ENCODE measurements around the gene LRRC2. TPM values are rescaled to one million over a fixed set of nuclear protein-coding genes. Genes with fewer than 3 reads are reported as not detected.

The LRRC2 gene
- total and polyA plus RNA-seq, 9 of the 15 experiments (the other 6 are each of a cell fraction or from before 2014, with no cell fraction given): 0.01 to 0.04 (median 0.03) TPM; not detected in 5

GRCh38 chr3:46482632-46483350, 83.3 kb downstream of the LRRC2 start:
- Histone ChIP-seq H3K36me3 (ENCODE audit: control insufficient read depth, insufficient read depth, low read length) (no peaks in the 10 kb centered on the region), H2AFZ (ENCODE audit: low read depth, low read length) (no peak overlapping the region), H3K27ac (ENCODE audit: extremely low read depth, low read depth, low read length) (no peak overlapping the region), H3K4me1 (replicated peaks in 1 of 2; ENCODE audit: control insufficient read depth in 2 of 2, insufficient read depth in 2 of 2, low read length in 2 of 2) (peaks cover 0 to 7% of the 10 kb centered on the region in 2 experiments; a peak in 2 of 5 replicates), H3K9me1 (ENCODE audit: control insufficient read depth, insufficient read depth, low read length) (no peaks in the 10 kb centered on the region), H4K20me1 (replicated peaks; ENCODE audit: control insufficient read depth, insufficient read depth, low read length) (no peaks in the 10 kb centered on the region), H3K27me3 (ENCODE audit: control insufficient read depth in 2 of 2, insufficient read depth in 2 of 2, low read length in 2 of 2) (peaks cover 18 to 29% of the 10 kb centered on the region in 2 experiments), H3K4me2 (ENCODE audit: insufficient read depth, low read length) (no peak overlapping the region), H3K9ac (ENCODE audit: insufficient read depth in 1 of 2, low read depth in 2 of 2, low read length in 2 of 2) (no peak overlapping the region), H3K79me2 (ENCODE audit: control insufficient read depth, insufficient read depth, low read length) (no peaks in the 10 kb centered on the region), H3K9me3 (replicated peaks; ENCODE audit: control insufficient read depth, insufficient read depth, low read depth, low read length) (no peaks in the 10 kb centered on the region), H3K4me3 (no peak overlapping the region)
- in situ Hi-C loops (cut with MboI): loop anchor here (5.0 kb wide), 1 partner anchor 155 kb away; no protein-coding TSS in a partner anchor
- no TSS peak for BruUV-seq (replicated peaks)
- ATAC-seq (no peak), DNase-seq (ENCODE audit: extremely low read depth in 1 of 4, low spot score in 3 of 4) (no peak), FAIRE-seq (no peak)
- intact Hi-C loops (cut with micrococcal nuclease): no loop called here
- POLR2A ChIA-PET: interaction anchor here (2.6 kb wide), 1 partner anchor 9 kb away, joined by 12 read pairs; no protein-coding TSS in a partner anchor
- CTCF ChIA-PET (ENCODE audit: low intra/inter-chr PET ratio): no interaction called here
- 0% methylated on average over 1 of the region's 1 CpG for WGBS (ENCODE audit: insufficient coverage, low coverage, missing lambda C conversion rate)
- TF ChIP-seq MEF2A (IDR thresholded peaks at IDR 0.05; ENCODE audit: control insufficient read depth, low read depth, low read length): no peak
- no peak for TF ChIP-seq ZNF395 (CRISPR knock-in tag; IDR thresholded peaks at IDR 0.05)
- TF ChIP-seq NFE2 (IDR thresholded peaks at IDR 0.05; ENCODE audit: low read depth): no peak
- TF ChIP-seq HBP1 (CRISPR knock-in tag; IDR thresholded peaks at IDR 0.05): peak; percentile 47; the same call in 1 of the 2 replicates
- TF ChIP-seq ZNF551 (CRISPR knock-in tag; IDR thresholded peaks at IDR 0.05): no peak
- TF ChIP-seq SIRT6 (IDR thresholded peaks at IDR 0.05; ENCODE audit: low read depth, low read length): no peak
- TF ChIP-seq POLR2AphosphoS5 (IDR thresholded peaks at IDR 0.05; ENCODE audit: control insufficient read depth, insufficient read depth, low read depth, low read length): no peak
- no peak for TF ChIP-seq SMAD2 (IDR thresholded peaks at IDR 0.05; ENCODE audit: low read depth, low read length)
- 0 out of 2 replicates have a peak, but pooled peaks have one; percentile 52 for TF ChIP-seq ZBTB2 (IDR thresholded peaks at IDR 0.05)
- TF ChIP-seq LCOR (CRISPR knock-in tag; IDR thresholded peaks at IDR 0.05): no peak
- no peak for TF ChIP-seq PTTG1 (tag; IDR thresholded peaks at IDR 0.05; ENCODE audit: low read depth)
- no peak for TF ChIP-seq TSC22D4 (tag; IDR thresholded peaks at IDR 0.05)
- TF ChIP-seq NFATC3 (IDR thresholded peaks at IDR 0.05): no peak
- no peak for TF ChIP-seq RBM17 (IDR thresholded peaks at IDR 0.05; ENCODE audit: borderline replicate concordance, low read depth, low read length)
- TF ChIP-seq HINFP (tag; conservative IDR thresholded peaks at IDR 0.05; ENCODE audit: low read depth): 0 out of 2 replicates have a peak, but pooled peaks have one; percentile 30
- no peak for TF ChIP-seq POLR2B (IDR thresholded peaks at IDR 0.05; ENCODE audit: low read depth, partially characterized antibody)
